Mesenchymal stem cell (in vitro differentiated cells and primary cell): ENCODE data around the gene OAS1.
A peak's percentile ranks its signal among the peaks of the same experiment; 100 is the strongest.
"Not testable (repeated sequence)": the region's sequence is repeated elsewhere in the genome, so short reads cannot be mapped to it uniquely, and the experiment has no call there.

Experiments
- DNase-seq: peaks from one replicate; pipeline ENCODE4 v3.0.0-alpha.2; 2013
- H2AFZ ChIP-seq: one replicate; pipeline ENCODE4 v1.6.1; 2013; ENCODE audit warnings: low read depth, mild to moderate bottlenecking, control low read depth, inconsistent platforms, low read length, moderate library complexity
- H2AK5ac ChIP-seq: 2 replicates; pipeline ENCODE4 v1.6.1; 2013; ENCODE audit warnings: low read length, moderate library complexity, mild to moderate bottlenecking, inconsistent platforms; ENCODE audit not compliant: severe bottlenecking
- H2BK120ac ChIP-seq: one replicate; pipeline ENCODE4 v1.6.1; 2013; ENCODE audit warnings: low read depth, mild to moderate bottlenecking, inconsistent platforms, low read length, moderate library complexity
- H2BK12ac ChIP-seq, 2 experiments: one replicate each; pipeline ENCODE4 v1.6.1; 2013; ENCODE audit warnings: inconsistent platforms in 2 of 2, low read length in 2 of 2, mild to moderate bottlenecking in 2 of 2, moderate library complexity in 2 of 2, control low read depth in 1 of 2
- H2BK15ac ChIP-seq: one replicate; pipeline ENCODE4 v1.6.1; 2013; ENCODE audit warnings: mild to moderate bottlenecking, low read depth, inconsistent platforms; ENCODE audit not compliant: poor library complexity, severe bottlenecking
- H2BK5ac ChIP-seq: 2 replicates; pipeline ENCODE4 v1.6.1; 2013; ENCODE audit warnings: low read depth, mild to moderate bottlenecking, low read length, control low read depth, inconsistent platforms; ENCODE audit not compliant: poor library complexity, severe bottlenecking
- H3K14ac ChIP-seq, 2 experiments: one replicate each; pipeline ENCODE4 v1.6.1; 2013; ENCODE audit warnings: inconsistent platforms in 2 of 2, low read length in 2 of 2, control low read depth in 1 of 2, mild to moderate bottlenecking in 1 of 2, moderate library complexity in 1 of 2
- H3K18ac ChIP-seq, 2 experiments: one replicate each; pipeline ENCODE4 v1.6.1; 2013; ENCODE audit warnings: inconsistent platforms in 2 of 2, low read length in 2 of 2, control low read depth in 1 of 2, low read depth in 1 of 2, mild to moderate bottlenecking in 1 of 2
- H3K23ac ChIP-seq, 2 experiments: one replicate each; pipeline ENCODE4 v1.6.1; 2013; ENCODE audit warnings: inconsistent platforms in 2 of 2, low read length in 2 of 2, mild to moderate bottlenecking in 2 of 2, moderate library complexity in 2 of 2, control low read depth in 1 of 2
- H3K27ac ChIP-seq: 2 replicates; pipeline ENCODE4 v1.5.1; 2013; ENCODE audit warnings: mild to moderate bottlenecking, moderate library complexity, low read length, control low read depth, inconsistent platforms; ENCODE audit not compliant: poor library complexity, severe bottlenecking
- H3K27me3 ChIP-seq, 2 experiments: 2 replicates each; pipeline versions ENCODE4 v1.6.1 to v1.7.0; 2013; ENCODE audit warnings: low read length in 2 of 2, mild to moderate bottlenecking in 2 of 2, moderate library complexity in 2 of 2, control low read depth in 1 of 2, inconsistent platforms in 1 of 2; ENCODE audit not compliant: control insufficient read depth in 1 of 2, insufficient read depth in 1 of 2
- H3K36me3 ChIP-seq, 2 experiments: 2 replicates each; pipeline versions ENCODE4 v1.6.1 to v1.7.0; 2013; ENCODE audit warnings: low read length in 2 of 2, control low read depth in 1 of 2, inconsistent platforms in 1 of 2, low read depth in 1 of 2, mild to moderate bottlenecking in 1 of 2; ENCODE audit not compliant: insufficient read depth in 2 of 2, control insufficient read depth in 1 of 2
- H3K4ac ChIP-seq, 2 experiments: one replicate each; pipeline ENCODE4 v1.6.1; 2013; ENCODE audit warnings: inconsistent platforms in 2 of 2, low read length in 2 of 2, mild to moderate bottlenecking in 2 of 2, moderate library complexity in 2 of 2, control low read depth in 1 of 2, low read depth in 1 of 2
- H3K4me1 ChIP-seq: 2 replicates; pipeline ENCODE4 v1.6.1; 2013; ENCODE audit warnings: low read depth, low read length, control low read depth; ENCODE audit not compliant: control insufficient read depth, insufficient read depth
- H3K4me2 ChIP-seq: 2 replicates; pipeline ENCODE4 v1.6.1; 2013; ENCODE audit warnings: low read length, mild to moderate bottlenecking, inconsistent platforms; ENCODE audit not compliant: poor library complexity, severe bottlenecking
- H3K4me3 ChIP-seq, 2 experiments: 2 replicates each; pipeline versions ENCODE4 v1.5.1 to v1.7.0; 2013; ENCODE audit warnings: low read length in 2 of 2, mild to moderate bottlenecking in 2 of 2, control low read depth in 1 of 2, low read depth in 1 of 2; ENCODE audit not compliant: insufficient read depth in 1 of 2
- H3K79me1 ChIP-seq: replicated peaks from 2 replicates; pipeline ENCODE4 v1.6.1; 2013; ENCODE audit warnings: mild to moderate bottlenecking, control low read depth, low read length, inconsistent platforms; ENCODE audit not compliant: poor library complexity, severe bottlenecking
- H3K9ac ChIP-seq: 2 replicates; pipeline ENCODE4 v1.7.0; 2013; ENCODE audit warnings: mild to moderate bottlenecking, low read length, moderate library complexity
- H3K9me3 ChIP-seq: 2 replicates; pipeline ENCODE4 v1.7.0; 2013; ENCODE audit warnings: mild to moderate bottlenecking, low read length; ENCODE audit not compliant: control insufficient read depth
- H4K8ac ChIP-seq: one replicate; pipeline ENCODE4 v1.6.1; 2013; ENCODE audit warnings: inconsistent platforms, mild to moderate bottlenecking, low read length, moderate library complexity
- H4K91ac ChIP-seq: one replicate; pipeline ENCODE4 v1.6.1; 2013; ENCODE audit warnings: mild to moderate bottlenecking, low read length, inconsistent platforms
- WGBS: methylation state at CpG from one replicate; pipeline ENCODE4 v1.1.7; 2013; ENCODE audit warnings: mixed read lengths; 5-methylcytosine and 5-hydroxymethylcytosine counted together

Gene OAS1

GRCh38 chr12:112913038-112913688 lies 6.4 kb downstream of the OAS1 start:
- Histone ChIP-seq H4K91ac (no peak overlapping the region), H2BK120ac (no peak overlapping the region), H3K4me2 (no peak overlapping the region)

GRCh38 chr12:112913888-112914287 lies 7.1 kb downstream of the OAS1 start:
- not testable (repeated sequence) for H3K4ac ChIP-seq, H3K9ac ChIP-seq, H2AK5ac ChIP-seq, H3K27ac ChIP-seq, H2BK5ac ChIP-seq, H3K4me3 ChIP-seq, H2AFZ ChIP-seq, H2BK12ac ChIP-seq, H3K27me3 ChIP-seq, H3K79me1 ChIP-seq, H4K91ac ChIP-seq, DNase-seq, H3K4me2 ChIP-seq, H2BK15ac ChIP-seq, H2BK120ac ChIP-seq, H4K8ac ChIP-seq, H3K18ac ChIP-seq, H3K4me1 ChIP-seq, H3K23ac ChIP-seq, H3K14ac ChIP-seq
- Histone ChIP-seq H3K36me3 (peaks cover 9 to 63% of the 10 kb centered on the region in 2 experiments), H3K9me3 (peaks cover 35% of the 10 kb centered on the region)
- WGBS, result 100% methylated on average over 1 of the region's 2 CpGs

More at GRCh38 chr12:112913038-112913688, 6.4 kb downstream of the OAS1 start:
- peaks cover 35% of the 10 kb centered on the region for H3K9me3 ChIP-seq
- H2BK15ac ChIP-seq, result no peak overlapping the region
- no peaks in the 10 kb centered on the region for H3K27me3 ChIP-seq
- peak overlapping the region in 1 of 2 experiments; percentile 53 for H3K4me3 ChIP-seq
- DNase-seq, result no peak
- peaks cover 3% of the 10 kb centered on the region for H3K4me1 ChIP-seq
- no peak overlapping the region for H3K23ac ChIP-seq
- H3K79me1 ChIP-seq, result no peaks in the 10 kb centered on the region
- no peak overlapping the region for H2BK5ac ChIP-seq
- no peak overlapping the region for H4K8ac ChIP-seq
- no peak overlapping the region for H3K4ac ChIP-seq
- no peak overlapping the region for H2BK12ac ChIP-seq
- H3K18ac ChIP-seq, result no peak overlapping the region
- H3K36me3 ChIP-seq, result peaks cover 9 to 56% of the 10 kb centered on the region in 2 experiments
- H3K9ac ChIP-seq, result no peak overlapping the region
- H3K27ac ChIP-seq, result no peak overlapping the region
- no peak overlapping the region for H2AFZ ChIP-seq
- no peak overlapping the region for H2AK5ac ChIP-seq
- no peak overlapping the region for H3K14ac ChIP-seq
- WGBS, result 100% methylated on average over 1 of the region's 1 CpG

- Histone ChIP-seq H3K27ac (no peak overlapping the region), H3K4me2 (no peak overlapping the region), H3K4me1 (no peaks in the 10 kb centered on the region), H2BK5ac (no peak overlapping the region), H2BK120ac (no peak overlapping the region), H3K18ac (no peak overlapping the region), H2BK12ac (no peak overlapping the region), H4K8ac (no peak overlapping the region), H3K9me3 (peaks cover 29% of the 10 kb centered on the region), H3K23ac (no peak overlapping the region), H2BK15ac (no peak overlapping the region), H3K27me3 (no peaks in the 10 kb centered on the region), H2AFZ (no peak overlapping the region), H3K4me3 (no peak overlapping the region), H3K79me1 (no peaks in the 10 kb centered on the region), H3K36me3 (peaks cover 6 to 70% of the 10 kb centered on the region in 2 experiments), H3K9ac (no peak overlapping the region), H3K14ac (no peak overlapping the region), H2AK5ac (no peak overlapping the region), H3K4ac (no peak overlapping the region), H4K91ac (no peak overlapping the region)
- WGBS, result 93% methylated on average over 5 of the region's 5 CpGs
- no peak for DNase-seq
Measured at GRCh38 chr12:112916270-112916669, 9.5 kb downstream of the OAS1 start.

GRCh38 chr12:112919121-112919520 lies 12.4 kb downstream of the OAS1 start:
- H3K4me1 ChIP-seq, result no peaks in the 10 kb centered on the region
- no peak overlapping the region for H2AFZ ChIP-seq
- H3K9ac ChIP-seq, result no peak overlapping the region
- H3K79me1 ChIP-seq, result no peaks in the 10 kb centered on the region
- H3K36me3 ChIP-seq, result peaks cover 6 to 50% of the 10 kb centered on the region in 2 experiments
- WGBS, result 78% methylated on average over 6 of the region's 6 CpGs
- H3K4me2 ChIP-seq, result no peak overlapping the region
- H2BK120ac ChIP-seq, result no peak overlapping the region
- DNase-seq, result no peak
- no peak overlapping the region for H4K91ac ChIP-seq
- no peak overlapping the region for H2BK5ac ChIP-seq
- no peaks in the 10 kb centered on the region for H3K27me3 ChIP-seq
- H3K4ac ChIP-seq, result no peak overlapping the region
- no peak overlapping the region for H3K23ac ChIP-seq
- no peak overlapping the region for H3K14ac ChIP-seq
- H3K27ac ChIP-seq, result no peak overlapping the region
- no peak overlapping the region for H2BK15ac ChIP-seq
- H3K18ac ChIP-seq, result no peak overlapping the region
- H3K9me3 ChIP-seq, result peaks cover under 1% of the 10 kb centered on the region
- no peak overlapping the region for H2AK5ac ChIP-seq
- H4K8ac ChIP-seq, result no peak overlapping the region
- no peak overlapping the region for H3K4me3 ChIP-seq
- no peak overlapping the region for H2BK12ac ChIP-seq
